AG08395 (cell line): ENCODE results near the gene ASB2.

ENCODE experiments used
- DNase-seq: peaks from one replicate; pipeline ENCODE4 v3.0.0; 2012; ENCODE audit warnings: mixed read lengths, low spot score

The ASB2 gene

DNA sequence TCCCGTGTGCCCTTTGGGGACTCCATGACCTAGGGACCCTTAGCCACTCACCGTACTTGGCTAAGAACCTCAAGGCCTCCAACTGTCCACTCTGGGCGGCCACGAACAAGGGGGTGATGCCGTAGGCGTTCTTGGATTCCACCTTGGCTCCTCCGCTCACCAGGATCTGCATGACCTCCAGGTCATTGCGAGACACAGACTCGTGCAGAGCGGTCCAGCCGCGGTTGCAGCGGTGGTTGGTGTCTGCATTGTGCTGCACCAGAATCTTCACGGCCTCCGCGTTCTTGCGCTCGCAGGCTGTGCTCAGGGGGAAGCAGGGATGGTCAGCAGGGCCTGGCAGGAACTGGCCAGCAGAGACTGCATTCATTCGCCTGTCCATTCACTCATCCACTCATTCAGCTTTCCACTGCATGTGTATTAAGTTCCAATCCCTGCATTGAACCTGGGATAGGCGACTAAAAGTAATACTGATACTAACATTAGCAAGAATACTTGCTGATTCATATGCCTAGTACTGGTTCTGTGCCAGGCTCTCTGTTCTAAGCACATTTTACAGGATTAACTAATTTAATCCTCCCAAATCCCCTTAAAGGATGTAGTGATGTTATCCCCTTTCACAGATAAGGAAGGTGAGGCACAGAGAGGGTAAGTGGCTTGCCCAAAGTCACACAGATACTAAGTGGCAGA, 25.3 kb downstream of the ASB2 start:
- no peak for DNase-seq

- DNase-seq: no peak
These were observed 26.8 kb downstream of the ASB2 start for GRCh38 chr14:93949511-93950075.

DNA sequence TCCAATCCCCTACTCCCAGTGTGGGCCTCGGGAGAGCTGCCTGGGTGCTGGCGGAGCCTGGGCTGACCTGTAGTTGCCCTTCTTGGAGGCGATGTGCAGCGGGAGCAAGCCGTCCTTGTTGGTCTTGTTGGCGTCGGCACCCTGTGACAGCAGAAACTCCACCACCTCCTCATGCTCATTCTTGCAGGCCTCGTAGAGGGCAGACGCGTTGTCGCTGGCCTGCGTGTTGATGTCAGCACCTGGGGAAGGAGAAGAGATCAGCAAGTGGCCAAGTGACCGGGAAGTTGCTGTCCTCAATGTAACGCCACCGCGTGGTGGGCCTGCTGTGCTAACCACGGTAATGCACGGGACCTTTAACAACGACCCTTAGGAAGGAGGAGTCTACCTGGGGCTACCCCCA, 29.1 kb downstream of the ASB2 start:
- no peak for DNase-seq

- no peak for DNase-seq
These were observed 29.8 kb downstream of the ASB2 start for GRCh38 chr14:93946541-93947090.

DNA sequence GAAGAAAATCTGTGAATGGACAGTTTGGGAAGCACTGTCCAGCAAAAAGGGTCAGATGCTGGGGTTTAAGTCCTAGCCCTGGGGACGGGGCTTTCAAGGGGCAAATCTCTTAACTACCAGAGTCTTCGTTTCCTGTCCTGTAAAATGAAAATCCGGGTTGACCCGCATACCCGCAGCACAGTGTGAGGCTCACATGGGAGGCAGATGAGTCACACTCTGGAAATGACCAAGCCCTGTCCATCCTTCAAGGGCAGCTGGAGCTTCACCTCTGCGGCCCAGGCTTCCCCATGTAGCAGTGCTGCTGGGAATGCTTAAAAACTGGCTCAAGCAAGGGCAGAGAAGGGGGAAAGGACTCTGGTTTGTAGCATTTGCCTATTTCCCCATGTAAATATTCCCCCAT, 30.3 kb downstream of the ASB2 start:
- no peak for DNase-seq

GRCh38 chr14:93945070-93945399, 31.3 kb downstream of the ASB2 start:
- DNase-seq: no peak

DNA sequence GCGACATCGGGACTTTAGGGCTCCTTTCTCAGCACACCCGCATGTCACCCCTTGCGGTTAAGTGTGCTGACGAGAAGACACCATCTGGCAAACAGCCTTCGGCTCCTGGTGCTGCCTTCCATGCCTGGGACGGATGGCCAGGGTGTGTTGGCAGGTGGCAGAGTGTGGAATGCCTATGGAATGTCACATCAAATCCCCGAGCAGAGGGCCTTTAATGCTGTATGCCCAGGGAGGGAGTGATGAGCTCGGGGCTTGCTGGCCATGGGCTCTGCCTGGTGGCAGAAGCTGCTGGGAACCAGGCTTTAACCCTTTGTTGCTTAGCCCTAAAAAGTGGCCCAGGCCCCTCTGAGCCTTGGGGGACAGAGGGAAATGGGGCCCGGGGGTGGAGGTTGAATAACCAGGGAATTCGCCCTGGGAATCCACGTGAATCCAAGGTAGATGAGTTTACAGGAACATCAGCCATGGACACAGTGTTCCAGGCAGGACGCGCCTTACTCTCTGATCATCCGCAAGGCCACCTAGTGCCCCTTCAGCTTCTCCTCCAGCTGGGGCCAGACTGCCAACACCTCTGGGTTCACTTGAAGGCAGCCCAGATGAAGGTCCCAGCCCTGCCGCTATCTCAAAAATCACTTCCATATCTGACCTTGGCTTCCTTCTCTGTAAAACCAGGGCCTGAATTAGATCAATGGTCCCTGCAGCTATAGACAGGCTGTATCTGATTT, 31.9 kb downstream of the ASB2 start:
- DNase-seq: no peak

DNA sequence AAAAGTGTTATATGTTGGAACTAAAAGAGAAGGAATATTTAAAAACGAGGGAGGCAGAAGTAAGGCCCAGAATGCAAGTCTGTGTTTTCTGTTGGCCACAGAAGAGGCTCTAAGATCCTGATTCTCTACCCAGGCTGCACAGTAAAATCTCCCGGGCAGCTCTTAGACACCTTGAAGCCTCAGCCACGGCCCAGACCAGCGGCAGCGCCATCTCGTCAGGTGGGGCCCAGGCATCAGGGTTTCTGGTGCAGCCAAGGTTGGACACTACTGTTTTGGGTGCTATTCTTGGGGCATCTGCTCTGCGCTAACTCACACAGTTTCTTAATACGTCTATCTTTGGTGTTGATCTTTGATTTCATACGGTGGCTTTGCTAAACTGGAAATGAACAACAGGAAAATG, 32.4 kb downstream of the ASB2 start:
- DNase-seq: no peak

GRCh38 chr14:93943052-93943451, 33.3 kb downstream of the ASB2 start:
- no peak for DNase-seq

DNA sequence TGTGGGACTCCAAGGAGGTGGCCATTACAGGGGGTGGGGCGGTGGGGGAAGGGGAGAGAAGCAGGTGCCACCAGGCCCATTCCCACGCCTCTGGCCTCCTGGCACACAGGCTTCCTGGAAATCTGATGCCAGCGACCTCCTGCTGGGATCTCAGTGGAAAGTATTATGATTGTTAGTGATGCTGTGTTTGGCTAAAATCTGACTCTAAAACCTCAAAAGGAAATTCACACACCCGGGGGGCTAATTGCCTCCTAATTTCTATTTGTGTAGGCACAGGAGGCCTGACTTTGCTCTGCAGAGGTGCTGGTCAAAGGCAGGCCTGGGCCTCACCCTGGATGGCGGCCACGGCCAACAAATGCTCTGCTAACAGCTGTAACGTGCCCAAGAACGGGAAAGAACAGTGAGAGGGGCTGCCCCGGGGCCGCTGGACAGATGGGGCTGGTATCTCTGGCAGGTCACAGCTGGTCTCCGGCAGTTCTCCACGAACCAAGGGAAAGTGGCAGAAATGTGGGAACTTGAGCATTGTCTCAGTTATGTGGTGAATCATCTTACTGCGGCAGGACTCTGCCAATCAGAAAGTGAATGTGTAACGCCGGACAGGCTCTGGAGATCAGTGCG, 35.0 kb downstream of the ASB2 start:
- no peak for DNase-seq

DNA sequence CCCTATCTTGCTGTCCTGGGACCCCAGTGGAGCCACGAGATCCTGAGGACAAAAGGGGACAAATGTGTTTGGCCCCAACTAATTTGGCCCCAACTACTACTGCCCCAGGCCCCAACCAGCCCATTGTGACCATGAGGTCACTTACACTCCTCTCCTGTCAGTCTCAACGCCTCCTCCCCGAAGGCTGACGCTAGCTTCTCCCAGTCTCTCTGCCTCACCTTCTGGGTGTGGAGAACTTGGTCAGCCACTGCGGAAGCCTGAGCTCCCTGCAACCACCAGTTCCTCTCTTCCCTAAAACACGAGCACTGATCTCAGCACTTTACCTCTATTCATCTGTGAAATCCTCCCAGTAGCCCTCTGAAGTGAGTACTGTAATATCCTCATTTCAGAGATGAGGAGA, 35.9 kb downstream of the ASB2 start:
- no peak for DNase-seq

GRCh38 chr14:93939304-93940229, 36.8 kb downstream of the ASB2 start:
- DNase-seq: peak; percentile 85

GRCh38 chr14:93938751-93939303, 37.5 kb downstream of the ASB2 start:
- DNase-seq: no peak

GRCh38 chr14:93937519-93937918, 38.9 kb downstream of the ASB2 start:
- DNase-seq: no peak

- no peak for DNase-seq
These were observed 39.4 kb downstream of the ASB2 start for GRCh38 chr14:93936926-93937325.

- no peak for DNase-seq
These were observed 40.1 kb downstream of the ASB2 start for GRCh38 chr14:93936245-93936644.

- DNase-seq: no peak
These were observed 41.2 kb downstream of the ASB2 start for GRCh38 chr14:93935213-93935612.

DNA sequence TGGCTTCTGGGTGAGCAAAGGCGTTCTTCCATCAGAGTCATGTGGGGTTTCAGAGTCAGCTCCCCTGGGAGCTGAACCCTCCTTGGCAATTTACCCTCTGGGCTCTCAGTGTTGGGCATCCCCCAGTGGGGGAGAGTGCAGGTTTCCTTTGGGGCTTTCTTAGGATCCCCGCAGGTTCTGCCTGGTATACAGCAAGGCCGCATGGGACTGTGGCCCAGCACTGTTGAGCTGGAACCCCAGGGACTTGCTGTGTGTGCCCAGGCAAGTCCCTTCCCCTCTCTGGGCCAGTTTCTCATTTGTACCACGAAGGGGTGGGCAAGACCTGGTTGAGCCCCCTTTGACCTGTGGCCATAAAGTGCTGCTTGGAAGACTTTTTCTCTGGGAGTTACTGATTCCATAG, 43.7 kb downstream of the ASB2 start:
- DNase-seq: no peak

DNA sequence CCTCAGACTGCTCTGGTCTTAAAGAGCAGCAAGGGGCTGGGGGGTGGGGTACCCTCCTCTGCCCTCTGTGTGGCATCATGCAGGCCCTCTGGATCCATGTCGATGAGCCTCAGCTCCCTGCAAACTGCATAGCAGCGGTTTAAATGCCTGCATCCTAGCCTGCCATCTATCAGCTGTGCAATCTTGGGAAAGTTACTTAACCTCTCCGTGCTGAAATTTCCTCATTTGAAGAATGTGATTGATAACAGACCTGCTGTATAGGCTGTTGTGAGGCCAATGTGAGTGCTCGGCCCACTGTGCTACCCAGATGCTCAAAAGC, 45.4 kb downstream of the ASB2 start:
- DNase-seq: no peak

DNA sequence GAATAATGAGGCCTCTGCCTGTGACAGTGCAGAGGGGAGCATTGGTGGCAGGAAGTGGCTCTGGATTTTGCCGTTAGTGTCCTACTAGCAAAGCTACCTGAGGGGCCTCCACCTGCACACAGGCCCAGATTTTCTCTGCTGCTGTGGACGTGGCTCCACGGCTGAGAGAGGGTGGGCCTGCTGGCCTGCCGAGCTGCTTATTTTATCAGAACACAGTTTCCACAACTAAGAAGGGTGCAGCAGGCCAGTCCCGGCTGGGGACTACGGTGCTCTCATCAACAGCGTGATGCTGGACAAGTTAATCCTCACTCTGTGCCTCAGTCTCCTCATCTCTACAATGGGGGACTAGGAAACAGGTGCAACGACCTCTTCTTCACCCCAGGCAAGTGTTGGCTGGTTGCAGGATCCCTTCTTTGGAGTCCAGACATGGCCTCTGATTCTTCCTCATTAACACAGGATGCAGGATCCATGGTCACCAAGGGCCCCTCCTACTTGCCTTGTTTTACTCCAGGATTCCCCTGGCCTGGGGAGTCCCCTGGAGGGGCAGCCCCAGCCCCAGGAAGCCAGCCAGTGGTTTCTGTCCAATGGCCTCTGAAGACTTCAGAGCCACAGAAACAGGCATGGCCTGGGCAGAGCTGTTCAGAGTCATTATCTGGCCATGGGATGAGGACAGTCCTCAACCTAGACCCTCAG, 45.9 kb downstream of the ASB2 start:
- no peak for DNase-seq

- no peak for DNase-seq
These were observed 46.7 kb downstream of the ASB2 start for GRCh38 chr14:93929657-93930056.
